22Rv1 (cell line): ENCODE results near the gene FBH1.

Source experiments
- H3K27ac ChIP-seq: fragments of 450-650 bp; 2 replicates; pipeline ENCODE4 v1.5.1; 2017
- ZFX ChIP-seq: fragments of 450-650 bp; IDR thresholded peaks from 2 replicates; pipeline ENCODE4 v1.6.1; 2017; ENCODE audit warnings: antibody characterized with exemption, borderline replicate concordance
- TF ChIP-seq, protein P1 (sequence below): fragments of 450-650 bp; IDR thresholded peaks from 2 replicates; pipeline ENCODE4 v1.5.1; 2017; ENCODE audit warnings: mild to moderate bottlenecking

FBH1 gene

DNA sequence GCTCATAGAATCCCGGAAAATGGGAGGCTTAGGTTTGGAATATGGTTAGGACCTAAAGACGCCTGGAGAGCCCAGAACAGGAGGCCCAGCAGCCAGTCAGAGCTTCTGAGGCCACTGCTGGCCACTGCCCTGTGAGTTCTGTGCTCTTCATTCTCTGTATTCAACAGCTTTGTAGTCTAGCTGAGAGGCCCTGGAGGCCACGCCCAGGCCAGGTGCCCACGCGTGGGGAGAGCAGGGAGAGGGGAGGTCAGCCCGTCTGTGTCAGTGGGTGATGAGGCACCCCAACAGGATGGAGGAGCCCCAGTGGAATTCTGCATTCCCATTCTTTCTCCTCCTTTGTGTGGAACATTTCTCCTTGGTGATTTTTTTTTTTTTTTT lies 58.2 kb downstream of the FBH1 start:
- no peak overlapping the region for H3K27ac ChIP-seq
- TF ChIP-seq ZFX: no peak
- TF ChIP-seq, protein P1, sequence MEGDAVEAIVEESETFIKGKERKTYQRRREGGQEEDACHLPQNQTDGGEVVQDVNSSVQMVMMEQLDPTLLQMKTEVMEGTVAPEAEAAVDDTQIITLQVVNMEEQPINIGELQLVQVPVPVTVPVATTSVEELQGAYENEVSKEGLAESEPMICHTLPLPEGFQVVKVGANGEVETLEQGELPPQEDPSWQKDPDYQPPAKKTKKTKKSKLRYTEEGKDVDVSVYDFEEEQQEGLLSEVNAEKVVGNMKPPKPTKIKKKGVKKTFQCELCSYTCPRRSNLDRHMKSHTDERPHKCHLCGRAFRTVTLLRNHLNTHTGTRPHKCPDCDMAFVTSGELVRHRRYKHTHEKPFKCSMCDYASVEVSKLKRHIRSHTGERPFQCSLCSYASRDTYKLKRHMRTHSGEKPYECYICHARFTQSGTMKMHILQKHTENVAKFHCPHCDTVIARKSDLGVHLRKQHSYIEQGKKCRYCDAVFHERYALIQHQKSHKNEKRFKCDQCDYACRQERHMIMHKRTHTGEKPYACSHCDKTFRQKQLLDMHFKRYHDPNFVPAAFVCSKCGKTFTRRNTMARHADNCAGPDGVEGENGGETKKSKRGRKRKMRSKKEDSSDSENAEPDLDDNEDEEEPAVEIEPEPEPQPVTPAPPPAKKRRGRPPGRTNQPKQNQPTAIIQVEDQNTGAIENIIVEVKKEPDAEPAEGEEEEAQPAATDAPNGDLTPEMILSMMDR: no peak

DNA sequence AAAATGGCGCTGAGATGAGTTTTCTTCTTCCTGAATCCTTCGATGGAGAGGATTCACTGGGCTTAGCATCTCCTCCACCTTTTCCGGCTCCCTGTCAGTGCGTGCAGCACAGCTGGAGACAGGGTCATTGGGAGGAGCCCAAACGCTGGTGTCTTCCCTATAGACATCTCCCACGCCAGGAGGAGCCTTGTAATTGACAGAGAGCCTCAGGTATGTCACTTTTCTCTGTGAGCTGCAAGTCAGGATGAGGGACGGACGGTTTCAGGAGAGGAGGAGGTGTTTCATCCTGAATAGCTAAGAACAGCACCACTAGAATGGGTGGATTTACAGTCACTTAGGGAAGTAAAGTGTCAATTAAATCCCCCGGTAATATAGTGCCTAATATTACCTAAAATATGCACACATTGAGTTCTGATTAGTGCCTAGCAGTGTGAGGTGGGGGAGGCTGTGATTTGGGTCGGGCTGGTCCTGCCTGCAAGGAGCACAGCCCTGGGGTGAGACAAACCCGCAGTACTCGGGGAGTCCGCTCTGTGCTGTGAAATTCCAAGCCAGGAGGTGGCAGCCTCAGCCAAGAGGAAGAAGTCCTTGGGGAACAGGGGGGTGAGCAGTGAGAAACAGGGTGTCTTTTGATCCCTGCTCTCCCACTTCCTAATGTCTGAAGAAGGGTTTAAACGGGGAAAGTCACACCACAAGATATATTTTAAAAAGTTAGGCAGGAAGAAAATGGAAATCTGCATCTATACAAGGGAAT lies 59.1 kb downstream of the FBH1 start:
- TF ChIP-seq, protein P1: peak; percentile 26
- no peak for TF ChIP-seq ZFX
- no peak overlapping the region for H3K27ac ChIP-seq

DNA sequence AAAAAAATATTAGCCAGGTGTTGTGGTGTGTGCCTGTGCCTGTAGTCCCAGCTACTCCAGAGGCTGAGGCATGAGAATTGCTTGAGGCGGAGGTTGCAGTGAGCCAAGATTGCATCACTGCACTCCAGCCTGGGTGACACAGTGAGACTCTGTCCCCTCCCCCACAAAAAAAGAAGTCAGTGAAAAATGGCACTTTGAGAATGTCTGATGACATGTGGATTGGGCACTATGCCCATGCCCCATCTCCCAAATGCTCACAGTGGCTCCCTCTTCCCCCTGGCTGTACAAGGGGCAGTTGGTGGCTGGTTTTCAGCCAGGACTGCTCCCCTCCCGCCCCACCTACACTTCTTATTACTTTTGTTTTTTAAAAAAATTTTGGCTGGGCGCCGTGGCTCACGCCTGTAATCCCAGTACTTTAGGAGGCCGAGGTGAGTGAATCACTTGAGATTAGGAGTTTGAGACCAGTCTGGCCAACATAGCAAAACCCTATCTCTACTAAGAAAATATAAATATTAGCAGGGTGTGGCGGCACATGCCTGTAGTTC lies 61.2 kb downstream of the FBH1 start:
- TF ChIP-seq, protein P1: no peak
- no peak overlapping the region for H3K27ac ChIP-seq

DNA sequence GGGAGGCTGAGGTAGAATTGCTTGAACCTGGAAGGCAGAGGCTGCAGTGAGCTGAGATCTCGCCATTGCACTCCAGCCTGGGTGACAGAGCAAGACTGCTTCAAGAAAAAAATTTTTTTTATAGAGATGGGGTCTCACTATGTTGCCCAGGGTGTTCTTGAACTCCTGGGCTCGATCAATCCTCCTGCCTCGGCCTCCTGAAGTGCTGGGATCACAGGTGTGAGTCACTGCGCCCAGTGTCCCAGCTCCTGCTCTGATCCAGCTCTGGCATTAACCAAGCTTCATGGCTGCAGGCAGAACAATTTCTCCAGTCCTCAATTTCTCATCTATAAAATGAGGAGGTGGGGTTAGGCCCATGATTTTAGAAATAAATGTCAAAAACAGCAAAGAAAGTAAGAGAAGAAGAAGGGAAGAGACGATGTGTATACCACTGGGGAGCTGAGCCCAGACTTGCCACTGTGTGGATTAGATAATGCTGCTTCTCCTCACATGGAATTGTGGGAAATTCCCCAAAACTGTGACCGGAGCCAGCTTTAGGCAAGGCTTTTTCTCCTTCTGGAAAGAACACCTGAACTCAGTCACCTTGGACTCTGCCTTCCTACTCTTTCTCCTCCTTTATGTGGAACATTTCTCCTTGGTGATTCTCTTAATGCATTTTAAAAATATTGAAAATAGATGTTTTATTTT lies 61.8 kb downstream of the FBH1 start:
- no peak overlapping the region for H3K27ac ChIP-seq
- TF ChIP-seq, protein P1: no peak
- no peak for TF ChIP-seq ZFX

DNA sequence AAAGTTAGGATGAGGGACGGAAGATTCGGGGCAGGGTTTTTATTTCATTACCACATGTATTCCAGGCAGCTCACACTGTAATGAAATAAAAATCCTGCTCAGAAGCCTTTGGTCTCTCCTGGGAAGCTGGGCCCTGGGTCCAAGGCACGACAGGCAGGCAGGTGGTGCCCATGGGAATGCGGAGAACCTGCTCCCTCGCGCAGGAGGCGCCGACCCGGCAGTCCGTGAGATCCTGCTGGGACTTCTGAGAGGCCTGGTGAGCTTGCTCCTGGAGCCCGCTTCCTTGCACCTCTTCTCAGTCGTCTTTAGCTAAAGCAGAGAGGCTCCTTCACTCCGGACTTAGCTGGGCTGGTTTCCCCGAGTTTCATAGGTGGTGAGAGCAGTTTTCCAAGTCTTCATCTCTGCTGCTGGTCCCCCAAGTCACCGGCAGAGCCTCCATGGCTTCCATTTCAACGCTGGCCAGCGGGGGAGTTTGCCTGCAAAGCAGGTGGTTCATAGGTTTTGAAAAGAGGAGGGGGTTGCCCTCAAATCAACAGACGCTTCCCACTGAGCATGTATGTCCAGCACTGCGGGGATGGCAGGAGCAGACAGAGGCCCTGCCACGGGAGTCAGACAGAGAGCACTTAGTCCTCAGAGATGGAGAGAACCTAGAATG lies 62.8 kb downstream of the FBH1 start:
- H3K27ac ChIP-seq: no peak overlapping the region
- TF ChIP-seq, protein P1: no peak
- TF ChIP-seq ZFX: no peak

DNA sequence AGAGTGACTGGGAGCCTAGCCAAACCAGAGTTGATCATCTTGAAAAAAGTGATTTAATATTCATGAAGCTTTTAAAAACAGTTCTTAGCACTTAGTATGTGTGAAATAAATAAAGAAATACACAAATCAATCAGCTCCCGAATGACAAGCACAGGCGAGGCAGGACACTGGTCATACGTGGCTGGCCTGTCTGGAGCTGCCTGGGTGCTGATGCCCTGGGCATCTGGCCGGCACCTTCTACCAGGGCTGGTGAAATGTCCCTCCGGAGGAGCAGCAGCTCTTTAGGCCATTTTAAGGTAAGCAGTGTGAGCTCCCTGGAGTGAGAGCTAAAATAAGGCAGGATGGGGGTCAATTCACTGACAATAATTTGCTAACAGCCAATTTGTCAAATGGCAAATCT lies 63.6 kb downstream of the FBH1 start:
- TF ChIP-seq ZFX: no peak
- TF ChIP-seq, protein P1: no peak
- no peak overlapping the region for H3K27ac ChIP-seq
